GM12891 (cell line): ENCODE results near the gene STX7.

Source experiments
- DNase-seq: peaks from one replicate; pipeline ENCODE4 v3.0.0; 2011; ENCODE audit warnings: low spot score; ENCODE audit not compliant: insufficient read length
- FAIRE-seq: peaks from 2 replicates; lab custom pipeline; 2011; peaks lifted over from hg19 to GRCh38; lab: Jason Lieb, UNC
- PAX5 ChIP-seq: IDR thresholded peaks from 2 replicates; pipeline ENCODE4 v1.6.1; 2011; ENCODE audit warnings: low read length, moderate library complexity, mild to moderate bottlenecking; ENCODE audit not compliant: insufficient read depth, severe bottlenecking
- POLR2A ChIP-seq: IDR thresholded peaks from 2 replicates; pipeline ENCODE4 v1.6.1; 2011; ENCODE audit warnings: low read depth, low read length, control low read depth
- POLR2AphosphoS5 ChIP-seq: IDR thresholded peaks from 2 replicates; pipeline ENCODE4 v1.6.1; 2011; ENCODE audit warnings: low read depth, low read length, control low read depth
- POU2F2 ChIP-seq: IDR thresholded peaks from 2 replicates; pipeline ENCODE4 v1.6.1; 2011; ENCODE audit warnings: low read depth, mild to moderate bottlenecking, control low read depth, low read length, moderate library complexity
- SPI1 ChIP-seq: IDR thresholded peaks from 2 replicates; pipeline ENCODE4 v1.6.1; 2011; ENCODE audit warnings: low read depth, low read length, control low read depth
- TAF1 ChIP-seq: IDR thresholded peaks from 2 replicates; pipeline ENCODE4 v1.6.1; 2011; ENCODE audit warnings: low read depth, low read length, control low read depth

Gene STX7

DNA sequence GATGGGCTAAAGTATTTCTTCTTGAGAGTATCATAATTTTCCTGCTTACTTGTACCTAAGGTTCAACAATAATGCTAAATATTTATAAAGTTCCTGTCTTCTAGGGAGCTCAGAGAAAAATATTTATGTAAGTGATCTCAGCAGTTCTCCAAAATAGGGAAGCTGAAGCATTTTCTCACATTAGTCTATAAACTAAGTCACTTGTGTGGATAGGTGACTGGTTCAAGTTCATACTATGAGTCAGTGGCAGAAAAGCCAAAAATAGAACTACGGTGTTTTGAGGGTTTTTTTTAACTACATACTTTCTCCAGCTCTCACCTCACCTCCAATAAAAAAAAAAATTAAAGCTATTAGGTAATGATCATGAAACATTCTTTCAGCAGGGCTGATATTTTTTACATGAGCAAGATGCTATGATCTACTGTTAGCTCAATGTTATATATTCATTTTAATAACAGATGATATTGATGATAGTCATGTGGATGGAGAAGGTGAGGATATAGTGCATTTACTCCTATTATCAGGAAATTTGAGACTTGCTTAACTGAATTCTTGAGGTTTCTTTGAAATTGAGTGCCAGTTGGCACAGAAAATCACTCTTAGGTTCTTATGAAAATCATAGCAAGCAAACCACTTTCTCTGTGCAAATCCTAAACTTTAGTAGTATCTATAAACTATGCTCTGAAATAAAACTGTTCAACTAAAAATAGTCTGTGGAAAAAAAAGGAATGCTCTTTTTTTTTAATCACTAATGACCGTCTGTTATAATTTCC lies 107.6 kb downstream of the STX7 start:
- no peak for DNase-seq
- TF ChIP-seq SPI1, result 0 out of 2 replicates have a peak, but pooled peaks have one; percentile 47
- TF ChIP-seq PAX5, result no peak
- no peak for TF ChIP-seq POLR2AphosphoS5
- FAIRE-seq, result peak; percentile 45

DNA sequence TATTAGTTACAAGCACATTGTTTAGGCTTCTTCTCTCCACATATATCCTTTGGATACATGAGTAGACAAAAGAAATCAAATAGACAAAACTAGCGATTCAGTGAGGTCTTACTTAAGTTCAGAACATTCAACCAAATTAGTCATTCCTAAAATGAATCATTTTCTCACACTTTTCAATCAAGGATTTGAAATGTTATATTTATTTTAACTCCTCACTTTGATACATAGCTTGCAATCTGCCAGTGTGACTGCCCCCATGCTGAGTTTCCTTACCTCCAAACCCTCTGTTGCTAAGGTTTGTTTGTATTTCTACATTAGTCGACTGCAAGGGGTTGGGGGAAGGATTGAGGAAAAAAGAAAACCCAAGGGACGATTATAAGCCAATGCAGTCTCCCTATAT lies 108.2 kb downstream of the STX7 start:
- TF ChIP-seq POLR2AphosphoS5, result no peak
- TF ChIP-seq POLR2A, result no peak
- no peak for TF ChIP-seq SPI1
- TF ChIP-seq POU2F2, result no peak
- TF ChIP-seq PAX5, result no peak
- TF ChIP-seq TAF1, result no peak
- FAIRE-seq (peak; percentile 5), DNase-seq (no peak)

DNA sequence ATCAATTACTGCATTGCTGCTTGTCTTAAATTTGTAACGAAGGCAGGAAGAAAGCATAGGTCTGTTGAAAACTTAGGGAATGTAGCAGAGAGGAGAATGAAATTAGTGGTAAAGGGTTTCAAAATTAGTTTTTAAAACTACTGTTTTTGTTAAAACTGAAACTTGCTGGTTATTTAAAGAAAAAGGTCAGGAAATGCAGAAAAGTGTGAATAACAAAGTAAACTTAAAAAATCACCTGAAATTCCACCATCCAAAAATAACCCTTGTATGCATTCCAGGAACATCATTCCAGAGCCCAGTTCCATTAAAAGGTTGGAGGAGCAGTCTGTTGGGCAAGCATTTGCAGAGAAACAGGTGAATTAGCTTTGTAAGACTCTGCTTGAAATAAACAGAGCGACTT lies 108.6 kb downstream of the STX7 start:
- FAIRE-seq (no peak), DNase-seq (no peak)

DNA sequence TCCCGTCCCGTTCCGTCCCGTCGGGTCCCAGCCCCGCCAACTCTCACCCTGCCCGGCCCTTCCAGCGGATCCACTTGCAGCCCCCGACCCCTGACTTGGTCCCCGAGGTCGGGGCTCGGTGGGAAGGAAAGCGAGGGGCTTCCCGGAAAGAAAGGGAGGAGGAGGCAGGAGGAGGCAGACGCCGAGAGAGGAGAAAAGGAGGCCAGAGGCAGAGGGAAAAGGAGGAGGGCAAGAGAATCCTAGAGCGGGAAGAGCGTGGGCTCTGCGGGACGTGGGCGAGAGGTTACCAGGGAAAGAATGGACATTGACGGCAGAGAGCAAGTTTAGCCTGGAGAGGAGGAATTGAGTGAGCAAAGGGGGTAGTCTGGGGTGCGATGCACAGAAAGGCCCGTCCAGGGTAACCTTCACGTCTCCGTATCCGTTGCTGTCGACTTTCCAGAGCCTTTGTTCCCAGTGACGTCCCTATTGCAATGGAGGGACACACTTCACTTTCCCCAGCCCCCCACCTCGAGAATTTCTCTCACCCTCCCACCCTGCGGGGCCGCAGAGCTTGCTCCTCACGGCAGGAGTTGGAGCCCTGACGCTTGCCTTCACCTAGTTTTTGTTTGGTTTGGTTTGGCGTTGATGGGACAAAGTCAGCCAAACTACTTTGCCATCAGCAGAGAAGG lies 111.2 kb downstream of the STX7 start:
- FAIRE-seq (no peak), DNase-seq (no peak)
- TF ChIP-seq SPI1 (no peak), POU2F2 (no peak), TAF1 (no peak), PAX5 (no peak), POLR2A (no peak), POLR2AphosphoS5 (no peak)

More for the DNA sequence above, 108.6 kb downstream of the STX7 start:
- no peak for TF ChIP-seq SPI1
- TF ChIP-seq POLR2A, result no peak
- no peak for TF ChIP-seq POU2F2
- no peak for TF ChIP-seq TAF1

DNA sequence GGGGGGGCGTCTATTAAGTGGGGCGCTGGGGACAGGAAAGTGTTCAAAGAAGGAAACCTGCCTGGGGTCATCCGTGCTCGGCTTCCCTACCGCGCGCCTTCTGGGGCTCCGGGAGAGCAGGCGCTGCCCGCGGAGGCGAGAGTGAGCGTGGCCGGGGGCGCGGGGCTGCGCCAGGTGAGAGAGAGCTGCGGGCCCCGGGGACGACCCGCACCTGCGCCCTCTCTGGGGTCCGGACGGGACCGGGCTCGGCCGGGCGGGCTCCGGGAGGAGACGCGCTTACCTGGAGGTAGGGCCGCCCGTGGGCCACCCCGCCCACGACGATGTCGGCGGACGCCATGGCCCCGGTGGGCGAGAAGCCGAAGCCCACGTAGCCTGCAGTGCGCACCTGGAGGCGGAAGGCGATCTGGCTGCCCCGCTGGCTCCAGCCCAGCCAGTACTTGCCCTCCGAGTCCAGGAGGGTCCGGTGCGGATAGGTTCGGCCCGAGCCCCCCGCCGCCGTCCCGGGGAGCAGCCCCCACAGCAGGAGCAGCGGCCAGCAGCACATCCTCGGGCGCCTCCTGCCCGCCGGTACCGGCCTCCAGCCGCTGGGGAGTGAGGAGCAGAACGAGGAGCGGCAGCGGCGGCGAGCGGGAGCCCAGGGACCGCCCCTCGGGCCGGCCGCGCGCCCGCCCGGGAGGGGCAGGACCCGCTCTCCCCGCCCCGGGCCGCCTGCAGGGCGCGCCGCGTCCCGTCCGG lies 111.9 kb downstream of the STX7 start, which contains the start of gene MOXD1:
MOXD1 (minus strand) TSS at position 593 of the 735 bp plus-strand sequence; CDS start at position 544, 49 bp downstream.
- FAIRE-seq (no peak), DNase-seq (peak; percentile 41)
- no peak for TF ChIP-seq PAX5
- no peak for TF ChIP-seq SPI1
- TF ChIP-seq TAF1, result no peak
- TF ChIP-seq POU2F2, result no peak
- TF ChIP-seq POLR2AphosphoS5, result no peak
- no peak for TF ChIP-seq POLR2A

DNA sequence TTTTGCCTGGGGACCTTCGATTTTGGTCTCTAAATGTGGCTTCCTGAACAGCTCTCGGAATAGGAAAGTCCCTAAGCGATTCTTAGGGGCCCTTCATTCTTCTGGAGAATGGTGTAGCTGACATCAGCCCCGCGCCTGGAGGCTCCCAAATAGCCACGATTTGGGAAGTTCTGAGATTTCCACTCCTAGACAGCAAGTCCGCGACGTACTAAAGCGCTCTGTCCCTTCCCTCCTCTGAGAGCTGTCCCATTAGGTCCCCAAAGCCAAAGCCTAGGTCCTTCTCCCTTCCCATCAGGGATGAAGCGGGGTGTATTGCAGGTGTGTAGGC lies 112.4 kb downstream of the STX7 start:
- TF ChIP-seq POLR2A, result no peak
- no peak for TF ChIP-seq POLR2AphosphoS5
- TF ChIP-seq TAF1, result no peak
- no peak for TF ChIP-seq PAX5
- TF ChIP-seq POU2F2, result no peak
- no peak for TF ChIP-seq SPI1
- DNase-seq (no peak), FAIRE-seq (peak; percentile 50)

DNA sequence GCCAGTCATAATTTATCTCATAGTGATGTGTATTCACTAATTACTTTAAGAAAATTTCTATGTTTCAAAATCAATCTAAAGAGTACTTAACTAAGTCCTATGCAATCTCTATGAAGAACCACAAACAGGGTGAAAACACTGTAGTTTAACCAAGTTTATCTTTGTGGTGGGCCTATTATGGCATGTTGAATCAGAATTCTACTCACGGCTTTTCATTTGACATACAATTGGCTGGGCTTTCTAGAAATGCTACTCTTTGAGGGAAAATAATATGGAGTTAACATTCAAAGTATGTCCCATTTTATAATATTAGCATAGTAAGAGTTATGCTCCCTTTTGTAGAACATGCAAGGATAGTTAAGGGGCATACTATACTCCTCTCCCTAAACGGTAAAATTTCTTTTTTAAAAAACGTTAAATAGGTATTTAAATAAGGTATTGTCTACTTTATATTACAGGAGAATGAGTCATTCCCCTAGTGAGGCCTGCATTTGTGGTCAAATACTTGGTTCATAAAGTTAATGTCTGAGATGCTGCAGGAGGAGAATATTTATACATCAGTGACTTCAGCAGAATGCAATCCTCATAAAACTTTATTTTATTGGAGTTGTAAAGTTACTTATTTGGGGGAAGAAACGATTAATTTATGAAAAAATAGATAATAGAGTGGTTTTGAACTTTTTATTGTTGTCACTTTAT lies 113.4 kb downstream of the STX7 start:
- no peak for DNase-seq
- TF ChIP-seq SPI1 (no peak), POLR2A (no peak), POLR2AphosphoS5 (no peak), TAF1 (no peak), PAX5 (no peak), POU2F2 (no peak)
- no peak for FAIRE-seq
